Endothelial cell of umbilical vein (primary cell): ENCODE results near the gene FYN. TPM values are rescaled to one million over a fixed set of nuclear protein-coding genes. Genes with fewer than 3 reads are reported as not detected.

Experiments
- BruUV-seq: library from RNA; stranded (reverse); fragments of 400-500 nt; replicated peaks from 2 replicates; lab custom pipeline; 2021; lab: Mats Ljungman, UMichigan
- CTCF ChIA-PET: fragments of 300-600, 350-600 bp; sonication (Branson Sonifier 250); formaldehyde crosslinking; loops from one replicate; lab custom pipeline; 2021; ENCODE audit warnings: antibody characterized with exemption, inconsistent platforms; lab: Charles Lee
- POLR2A ChIA-PET: fragments of 300-600, 350-600 bp; sonication (Branson Sonifier 250); formaldehyde crosslinking; loops from one replicate; lab custom pipeline; 2021; ENCODE audit warnings: antibody characterized with exemption, inconsistent platforms; lab: Charles Lee
- DNase-seq: peaks from one replicate; pipeline ENCODE4 v3.0.0-alpha.2; 2011; ENCODE audit warnings: low read depth, low spot score
- FAIRE-seq: peaks from 2 replicates; lab custom pipeline; 2011; peaks lifted over from hg19 to GRCh38; lab: Jason Lieb, UNC
- H2AFZ ChIP-seq: 2 replicates; pipeline ENCODE4 v1.6.0; 2012; ENCODE audit warnings: low read depth, low read length, control low read depth, inconsistent platforms
- H3K27ac ChIP-seq: 2 replicates; pipeline ENCODE4 v1.5.1; 2011; ENCODE audit warnings: low read depth, mild to moderate bottlenecking, control low read depth, low read length, moderate library complexity; ENCODE audit not compliant: insufficient read depth
- H3K27me3 ChIP-seq, 2 experiments: 2 replicates each; pipeline versions ENCODE4 v1.6.0 to v1.6.1; 2011; ENCODE audit warnings: low read length in 2 of 2, mixed read lengths in 1 of 2; ENCODE audit not compliant: control insufficient read depth in 2 of 2, insufficient read depth in 2 of 2
- H3K36me3 ChIP-seq, 2 experiments: 2 replicates in 1 of 2; 3 replicates in 1 of 2; pipeline ENCODE4 v1.5.1; 2011; ENCODE audit warnings: low read length in 2 of 2, mild to moderate bottlenecking in 1 of 2, moderate library complexity in 1 of 2; ENCODE audit not compliant: control insufficient read depth in 2 of 2, insufficient read depth in 2 of 2; ENCODE audit errors: extremely low read depth in 1 of 2
- H3K4me1 ChIP-seq: 3 replicates; pipeline ENCODE4 v1.5.1; 2011; ENCODE audit warnings: mild to moderate bottlenecking, low read length; ENCODE audit not compliant: control insufficient read depth, insufficient read depth; ENCODE audit errors: extremely low read depth
- H3K4me2 ChIP-seq: 2 replicates; pipeline ENCODE4 v1.6.1; 2011; ENCODE audit warnings: low read length, control low read depth, mixed read lengths; ENCODE audit not compliant: insufficient read depth
- H3K4me3 ChIP-seq, 3 experiments: fragments of 200-600 bp in 1 of 3; sonication (generic), shearing (Covaris generic) in 1 of 3; replicated peaks in 1 of 3; 2 replicates each; pipeline ENCODE4 v1.5.1; 2011 to 2016; ENCODE audit warnings: control low read depth in 3 of 3, low read length in 3 of 3, mild to moderate bottlenecking in 2 of 3, inconsistent platforms in 1 of 3, low read depth in 1 of 3, moderate library complexity in 1 of 3; ENCODE audit not compliant: insufficient read depth in 1 of 3
- H3K79me2 ChIP-seq: 2 replicates; pipeline ENCODE4 v1.6.0; 2012; ENCODE audit warnings: low read length, inconsistent platforms; ENCODE audit not compliant: control insufficient read depth, insufficient read depth
- H3K9ac ChIP-seq: replicated peaks from 2 replicates; pipeline ENCODE3; 2011; ENCODE audit warnings: low read length, control low read depth; ENCODE audit not compliant: insufficient read depth; ENCODE audit errors: extremely low read depth
- H3K9me1 ChIP-seq: replicated peaks from 3 replicates; pipeline ENCODE4 v1.6.0; 2011; ENCODE audit warnings: mild to moderate bottlenecking, low read length; ENCODE audit not compliant: control insufficient read depth, insufficient read depth; ENCODE audit errors: extremely low read depth
- H3K9me3 ChIP-seq: replicated peaks from 2 replicates; pipeline ENCODE4 v1.5.1; 2012; ENCODE audit warnings: low read length, inconsistent platforms; ENCODE audit not compliant: control insufficient read depth, insufficient read depth
- H4K20me1 ChIP-seq: replicated peaks from 2 replicates; pipeline ENCODE3; 2011; ENCODE audit warnings: mild to moderate bottlenecking, low read length; ENCODE audit not compliant: control insufficient read depth, insufficient read depth; ENCODE audit errors: extremely low read depth
- CTCF ChIP-seq, 2 donors: IDR thresholded peaks; 1 replicate in 1 of 2; 2 replicates in 1 of 2; pipeline ENCODE4 v1.5.1; 2011; ENCODE audit warnings: low read length in 2 of 2, mild to moderate bottlenecking in 2 of 2, moderate library complexity in 2 of 2, control low read depth in 1 of 2, inconsistent platforms in 1 of 2, low read depth in 1 of 2; ENCODE audit not compliant: insufficient read depth in 1 of 2; ENCODE audit errors: extremely low read depth in 1 of 2
- EZH2 ChIP-seq: IDR thresholded peaks from 2 replicates; pipeline ENCODE4 v1.6.1; 2012; ENCODE audit warnings: borderline replicate concordance, low read depth, mild to moderate bottlenecking, moderate library complexity, low read length, inconsistent platforms; ENCODE audit not compliant: severe bottlenecking
- FOS ChIP-seq: IDR thresholded peaks from 2 replicates; pipeline ENCODE4 v1.6.1; 2011; ENCODE audit warnings: mild to moderate bottlenecking, low read length, moderate library complexity, borderline replicate concordance; ENCODE audit not compliant: insufficient read depth
- GATA2 ChIP-seq: IDR thresholded peaks from 2 replicates; pipeline ENCODE4 v1.7.0; 2011; ENCODE audit warnings: low read depth, mild to moderate bottlenecking, moderate library complexity, mixed read lengths, low read length; ENCODE audit not compliant: insufficient read length, insufficient read depth
- JUN ChIP-seq: IDR thresholded peaks from 2 replicates; pipeline ENCODE4 v1.6.1; 2011; ENCODE audit warnings: borderline replicate concordance, low read depth; ENCODE audit not compliant: insufficient read length, insufficient read depth
- MAX ChIP-seq: IDR thresholded peaks from 2 replicates; pipeline ENCODE4 v1.6.1; 2011; ENCODE audit not compliant: insufficient read depth, insufficient read length
- MYC ChIP-seq: IDR thresholded peaks from one replicate; pipeline ENCODE4 v1.6.1; 2011; ENCODE audit warnings: mild to moderate bottlenecking, low read depth, low read length
- POLR2A ChIP-seq: IDR thresholded peaks from 2 replicates; pipeline ENCODE4 v1.6.1; 2012; ENCODE audit warnings: low read depth, mild to moderate bottlenecking, control low read depth, low read length
- POLR2AphosphoS5 ChIP-seq: IDR thresholded peaks from 2 replicates; pipeline ENCODE4 v1.6.1; 2012; ENCODE audit warnings: low read depth, mild to moderate bottlenecking, control low read depth, low read length, moderate library complexity; ENCODE audit not compliant: insufficient read depth
- dilution Hi-C: fragments of 300-500 bp; cut with MboI; formaldehyde crosslinking; loops from one replicate; pipeline ENCODE4 v1.15.0; 2019; ENCODE audit warnings: low sequenced_read_pairs; ENCODE audit not compliant: extremely low pct_ligation_motif_present
- intact Hi-C: fragments of 100-400 bp; cut with micrococcal nuclease; formaldehyde crosslinking; loops from one replicate; pipeline ENCODE4 v1.10.0; 2022
- polyA plus RNA-seq, 4 experiments: library from polyadenylated mRNA; depleted of rRNA in 3 of 4; stranded (reverse) in 3 of 4; unstranded in 1 of 4; fragments of >200 nt; gene quantifications; 2 replicates each; pipeline versions ENCODE4 v1.2.1 to v1.2.3, GENCODE V29; 2011 to 2012; ENCODE audit warnings: missing spikeins in 1 of 4
- total RNA-seq: library from RNA; stranded (reverse); gene quantifications from 2 replicates; pipeline ENCODE4 v1.2.3, GENCODE V29; 2021

The FYN gene
- total and polyA plus RNA-seq, 2 donors (not counting 3 experiments of a cell fraction or from before 2014, with no cell fraction given) = 69.0 to 143 TPM

- Histone ChIP-seq H4K20me1 (peaks cover 3% of the 10 kb centered on the region), H3K4me2 (no peak overlapping the region), H3K27ac (no peak overlapping the region), H3K9ac (no peak overlapping the region), H3K79me2 (no peaks in the 10 kb centered on the region), H3K27me3 (no peaks in the 10 kb centered on the region), H3K9me3 (no peaks in the 10 kb centered on the region), H3K36me3 (no peaks in the 10 kb centered on the region), H3K4me3 (no peak overlapping the region), H2AFZ (no peak overlapping the region), H3K9me1 (no peaks in the 10 kb centered on the region), H3K4me1 (peaks cover 19% of the 10 kb centered on the region)
- intact Hi-C loops = no loop called here
- CTCF ChIA-PET = interaction anchor here (1.9 kb wide), 1 partner anchor 13 kb away, joined by 6 read pairs; no protein-coding TSS in a partner anchor
- FAIRE-seq (no peak), DNase-seq (no peak)
- BruUV-seq = no TSS peak
- dilution Hi-C loops = no loop called here
- TF ChIP-seq GATA2 (no peak), FOS (no peak)
- POLR2A ChIA-PET = no interaction called here
Observed at GRCh38 chr6:111810294-111811131, 62.7 kb downstream of the FYN start.

GRCh38 chr6:111809766-111810165, 63.5 kb downstream of the FYN start:
- CTCF ChIA-PET = interaction anchor here (1.9 kb wide), 1 partner anchor 14 kb away, joined by 6 read pairs; no protein-coding TSS in a partner anchor
- Histone ChIP-seq H3K4me1 (peaks cover 26% of the 10 kb centered on the region), H3K27me3 (no peaks in the 10 kb centered on the region), H3K9me3 (no peaks in the 10 kb centered on the region), H3K9me1 (no peaks in the 10 kb centered on the region), H4K20me1 (peaks cover 6% of the 10 kb centered on the region), H3K79me2 (no peaks in the 10 kb centered on the region), H3K27ac (no peak overlapping the region), H3K9ac (no peak overlapping the region), H3K4me3 (no peak overlapping the region), H2AFZ (no peak overlapping the region), H3K4me2 (no peak overlapping the region), H3K36me3 (no peaks in the 10 kb centered on the region)
- intact Hi-C loops = no loop called here
- POLR2A ChIA-PET = no interaction called here
- TF ChIP-seq POLR2A (no peak), POLR2AphosphoS5 (no peak), FOS (no peak), MYC (no peak), MAX (no peak), JUN (no peak), GATA2 (no peak), EZH2 (no peak), CTCF (IDR thresholded peaks at IDR 0.05; ENCODE audit: extremely low read depth in 1 of 2, insufficient read depth in 1 of 2, low read depth in 1 of 2, low read length in 2 of 2) (no peak)
- BruUV-seq = no TSS peak
- FAIRE-seq = no peak
- DNase-seq = no peak
- dilution Hi-C loops = no loop called here
